GM21526 (cell line): ENCODE measurements around the gene LARP1.
"Not testable (repeated sequence)": the region's sequence is repeated elsewhere in the genome, so short reads cannot be mapped to it uniquely, and the experiment has no call there.

Experiments
- ATAC-seq: cut with Tn5 transposase; IDR thresholded peaks from one replicate; pipeline ENCODE4 v1.9.1; 2021; ENCODE audit warnings: moderate library complexity; ENCODE audit not compliant: unreplicated experiment, low FRiP score

The LARP1 gene

DNA sequence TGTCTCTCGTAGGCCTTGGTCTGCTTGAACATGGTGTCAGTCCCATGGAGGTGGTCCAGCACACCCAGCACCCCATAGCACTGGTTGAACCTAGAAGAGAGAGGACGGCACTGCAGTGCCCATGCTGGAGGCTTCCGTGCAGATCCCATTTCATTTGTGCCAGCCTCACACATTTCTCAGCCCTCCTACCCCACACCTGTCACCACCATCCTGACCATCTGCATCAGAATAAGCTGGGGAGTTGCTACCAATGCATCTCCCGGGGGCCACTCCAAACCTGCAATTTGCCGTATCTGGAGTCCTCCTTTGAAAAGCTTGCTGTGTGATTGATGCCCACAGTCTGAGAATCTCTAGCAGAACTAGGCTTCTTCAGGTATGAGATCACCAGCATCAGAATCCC lies 65.2 kb downstream of the LARP1 start:
- ATAC-seq: no peak

DNA sequence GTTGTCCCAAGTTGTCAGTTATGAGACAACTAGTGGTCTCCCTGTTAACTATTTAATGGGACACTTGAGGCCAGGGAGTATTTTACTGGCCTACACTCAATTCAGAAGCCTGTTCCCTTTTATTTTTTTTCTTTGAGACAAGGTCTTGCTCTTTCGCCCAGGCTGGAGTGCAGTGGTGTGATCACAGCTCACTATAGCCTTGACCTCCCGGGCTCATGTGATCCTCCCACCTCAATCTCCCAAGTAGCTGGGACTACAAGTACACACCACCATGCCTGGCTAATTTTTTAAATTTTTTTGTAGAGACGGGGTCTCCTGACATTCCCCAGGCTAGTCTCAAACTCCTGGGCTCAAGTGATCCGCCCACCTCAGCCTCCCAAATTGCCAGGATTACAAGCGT lies 67.7 kb downstream of the LARP1 start:
- not testable (repeated sequence) for ATAC-seq

DNA sequence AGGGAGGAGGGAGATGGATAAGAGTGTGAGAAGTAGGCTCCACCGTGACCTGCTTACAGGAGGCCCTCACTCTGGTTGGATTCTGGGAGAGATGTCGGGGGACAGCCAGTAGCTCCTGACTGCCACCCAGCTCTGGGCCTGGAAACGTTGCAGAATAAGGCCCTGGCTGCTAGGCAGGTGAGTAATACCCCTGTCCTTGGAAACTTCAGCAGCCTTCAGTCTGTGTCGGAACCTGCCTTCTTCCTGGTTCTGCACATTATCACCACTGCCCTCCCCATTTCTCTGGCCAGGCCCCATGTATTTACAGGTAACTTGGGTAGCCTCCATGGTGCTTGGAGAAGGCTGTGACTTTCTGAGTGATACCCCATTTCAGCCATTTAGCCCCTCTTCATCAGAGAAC lies 68.4 kb downstream of the LARP1 start:
- no peak for ATAC-seq

DNA sequence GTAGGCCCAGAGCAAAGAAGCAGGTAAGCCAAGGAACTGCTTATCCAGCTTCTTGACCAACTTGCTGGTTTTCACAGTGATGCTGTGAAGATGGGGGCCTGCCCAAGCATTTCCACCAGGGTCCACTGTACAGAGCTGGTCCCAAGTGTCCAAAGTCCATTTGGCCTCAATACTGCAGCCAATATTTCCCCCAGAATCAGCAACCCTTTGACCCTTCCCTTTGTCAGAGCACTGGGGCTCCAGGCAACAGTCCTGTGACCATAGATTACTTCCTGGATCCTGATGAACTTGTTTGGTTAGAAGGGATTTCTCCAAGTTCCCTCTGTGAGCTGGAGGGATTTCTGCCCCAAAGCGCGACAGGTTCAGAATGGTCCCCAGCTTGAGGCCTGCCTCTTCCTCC lies 68.9 kb downstream of the LARP1 start:
- ATAC-seq: no peak

DNA sequence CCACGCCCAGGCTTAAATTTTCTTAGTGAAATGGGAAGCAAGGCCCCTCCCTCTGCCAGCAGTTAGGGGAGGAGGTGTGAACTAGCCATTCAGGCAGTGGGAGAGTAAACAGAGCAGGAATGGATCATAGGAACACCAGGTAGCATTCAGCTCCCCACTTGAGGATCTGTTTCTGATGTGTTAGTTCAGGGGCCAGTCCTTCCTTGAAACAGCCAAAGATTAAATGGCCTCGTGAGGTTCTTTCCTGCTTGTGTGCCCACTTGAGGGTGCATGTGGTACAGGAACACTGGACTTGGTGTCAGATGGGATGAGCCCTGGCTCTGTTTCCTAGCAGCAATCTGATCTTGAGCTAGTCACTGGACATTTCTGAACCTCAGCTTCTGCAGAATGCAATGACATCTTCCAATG lies 74.0 kb downstream of the LARP1 start:
- no peak for ATAC-seq

DNA sequence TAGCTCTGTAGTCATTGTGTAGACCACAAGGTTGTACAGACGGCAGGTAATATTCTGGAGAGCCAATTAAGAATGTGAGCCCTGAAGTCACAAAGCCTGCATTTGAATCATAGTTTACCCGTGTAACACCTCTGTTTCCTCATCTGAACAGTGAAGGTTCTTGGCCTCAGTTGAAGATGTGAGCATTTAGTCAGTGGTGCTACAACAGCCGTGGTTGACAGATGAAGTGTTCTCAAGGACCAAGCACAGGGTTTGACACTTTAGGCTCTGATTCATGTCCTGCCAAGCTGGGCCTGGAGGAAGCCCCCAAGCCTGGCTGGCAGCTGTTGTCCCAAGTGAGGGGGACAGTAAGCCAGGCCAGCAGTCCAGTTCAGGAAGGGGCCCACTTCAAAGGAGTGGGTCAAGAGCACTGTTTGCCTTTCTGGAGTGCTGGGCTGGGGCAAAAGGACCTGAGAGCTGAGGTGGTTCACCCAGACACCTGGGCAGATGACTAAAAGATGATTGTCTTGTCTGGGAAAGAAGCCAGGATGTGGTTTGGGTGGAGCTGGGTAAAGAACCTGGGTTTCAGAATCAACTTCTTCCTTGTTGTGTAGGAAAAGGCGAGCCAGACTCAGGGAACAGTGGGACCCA lies 74.5 kb downstream of the LARP1 start:
- no peak for ATAC-seq

DNA sequence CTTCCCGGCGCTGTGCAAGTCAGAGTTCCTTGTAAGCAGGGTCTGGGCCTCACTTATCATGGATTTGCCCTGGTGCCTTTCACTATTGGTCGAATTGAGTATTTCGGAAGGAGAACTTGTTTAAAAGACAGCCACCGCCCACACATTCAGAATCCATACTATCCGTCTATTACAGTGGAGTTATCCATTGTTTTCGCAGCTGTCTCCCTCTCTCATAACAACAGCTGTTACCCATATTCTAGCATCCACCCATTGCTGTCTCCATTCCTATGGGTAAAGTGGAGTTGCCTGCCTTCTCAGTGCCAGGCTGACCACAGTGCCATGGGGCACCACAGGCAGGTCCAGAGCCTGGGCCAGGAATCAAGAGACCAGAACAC lies 75.0 kb downstream of the LARP1 start:
- no peak for ATAC-seq

DNA sequence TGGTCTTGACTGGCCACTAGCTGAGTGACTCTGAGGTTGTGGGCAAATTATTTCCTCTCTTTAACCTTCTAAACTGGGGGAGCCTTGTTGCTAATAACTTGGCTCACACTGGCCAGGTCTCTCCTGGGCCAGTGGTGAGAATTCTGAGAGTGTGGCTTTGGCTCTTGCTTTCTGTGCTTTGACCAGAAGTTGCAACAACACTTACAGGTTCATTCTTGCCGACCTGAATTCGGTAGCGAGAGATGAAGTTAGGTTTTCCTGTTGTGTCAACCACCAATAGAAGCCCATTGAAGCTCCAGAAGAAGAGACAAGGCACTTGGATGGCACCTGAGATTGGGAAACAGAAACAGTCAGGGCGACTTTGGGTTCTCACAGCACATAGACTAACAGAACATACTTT lies 75.4 kb downstream of the LARP1 start:
- no peak for ATAC-seq

DNA sequence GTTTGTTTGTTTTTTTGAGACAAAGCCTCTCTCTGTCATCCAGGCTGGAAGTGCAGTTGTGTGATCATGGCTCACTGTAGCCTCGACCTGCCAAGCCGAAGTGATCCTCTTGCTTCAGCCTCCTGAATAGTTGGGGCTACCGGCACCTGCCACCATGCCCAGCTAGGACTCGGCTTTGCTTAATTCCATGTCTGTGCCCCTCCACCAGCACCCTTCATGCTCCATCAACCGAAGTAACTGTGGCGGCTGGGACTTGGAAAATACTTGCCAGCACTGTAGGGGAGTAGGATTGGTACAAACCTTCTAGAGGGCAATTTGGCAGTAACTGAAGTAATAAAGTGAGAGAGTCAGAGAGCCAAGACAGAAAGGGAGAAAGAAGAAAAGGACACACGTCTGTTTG lies 76.3 kb downstream of the LARP1 start:
- no peak for ATAC-seq

DNA sequence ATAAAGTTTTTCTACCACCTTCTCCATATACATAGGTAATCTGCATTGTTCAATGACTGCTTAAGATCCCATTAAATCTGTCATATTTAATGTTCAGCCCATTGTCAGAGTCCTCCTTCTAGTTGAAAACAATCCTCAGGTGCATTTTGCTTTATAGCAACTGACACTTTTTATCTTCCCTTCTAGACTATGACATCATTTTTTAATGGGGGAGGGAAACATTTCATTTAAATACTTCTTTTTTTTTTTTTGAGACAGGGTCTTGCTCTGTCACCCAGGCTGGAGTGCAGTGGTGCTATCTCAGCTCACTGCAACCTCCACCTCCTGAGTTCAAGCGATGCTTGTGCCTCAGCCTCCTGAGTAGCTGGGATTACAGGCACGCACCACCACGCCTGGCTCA lies 77.6 kb downstream of the LARP1 start:
- not testable (repeated sequence) for ATAC-seq

DNA sequence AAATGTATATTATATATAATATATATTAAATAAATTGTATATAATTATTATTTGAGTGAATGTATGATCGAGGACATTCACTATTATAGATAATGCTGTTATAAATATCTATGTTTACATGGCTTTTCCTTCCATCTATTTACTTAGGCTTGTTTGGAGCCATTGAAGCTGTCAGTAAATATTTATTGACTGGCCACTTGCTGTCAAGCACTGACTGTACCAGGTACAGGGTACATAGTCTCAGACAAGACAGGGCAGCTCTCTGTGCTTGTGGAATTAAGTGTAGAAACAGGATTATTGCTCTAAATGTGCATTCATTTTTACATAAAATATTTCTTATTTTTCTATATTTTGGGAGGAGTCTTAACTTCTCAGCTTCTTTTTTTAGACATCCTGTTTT lies 78.9 kb downstream of the LARP1 start:
- ATAC-seq: no peak

DNA sequence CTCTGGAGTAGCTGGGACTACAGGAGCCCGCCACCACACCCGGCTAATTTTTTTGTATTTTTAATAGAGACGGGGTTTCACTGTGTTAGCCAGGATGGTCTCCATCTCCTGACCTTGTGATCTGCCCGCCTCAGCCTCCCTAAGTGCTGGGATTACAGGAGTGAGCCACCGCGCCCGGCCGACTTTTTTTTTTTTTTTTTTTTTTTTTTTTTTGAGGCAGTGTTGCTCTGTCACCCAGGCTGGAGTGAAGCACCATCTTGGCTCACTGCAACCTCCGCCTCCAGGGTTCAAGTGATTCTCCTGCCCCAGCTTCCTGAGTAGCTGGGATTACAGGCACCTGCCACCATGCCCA lies 80.5 kb downstream of the LARP1 start:
- ATAC-seq: not testable (repeated sequence)

DNA sequence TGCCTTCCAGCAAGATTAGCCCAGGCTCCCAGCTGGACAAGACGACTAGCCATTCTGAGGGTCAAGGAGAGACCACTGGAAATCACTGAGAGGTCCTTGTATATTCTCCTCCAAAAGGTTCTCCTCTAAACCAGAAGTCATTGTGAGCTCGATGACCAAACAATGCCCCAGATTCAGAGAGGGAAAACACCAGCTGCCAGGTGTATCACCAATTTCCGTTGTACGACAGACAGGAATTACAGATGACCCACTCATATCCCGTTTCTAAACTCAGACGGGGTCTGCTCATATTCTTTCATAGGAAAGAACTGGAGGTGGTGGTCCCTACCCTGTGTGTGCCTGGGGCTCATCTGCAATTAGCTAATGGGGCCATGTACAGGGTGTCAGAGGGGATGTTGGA lies 81.0 kb downstream of the LARP1 start:
- ATAC-seq: no peak

DNA sequence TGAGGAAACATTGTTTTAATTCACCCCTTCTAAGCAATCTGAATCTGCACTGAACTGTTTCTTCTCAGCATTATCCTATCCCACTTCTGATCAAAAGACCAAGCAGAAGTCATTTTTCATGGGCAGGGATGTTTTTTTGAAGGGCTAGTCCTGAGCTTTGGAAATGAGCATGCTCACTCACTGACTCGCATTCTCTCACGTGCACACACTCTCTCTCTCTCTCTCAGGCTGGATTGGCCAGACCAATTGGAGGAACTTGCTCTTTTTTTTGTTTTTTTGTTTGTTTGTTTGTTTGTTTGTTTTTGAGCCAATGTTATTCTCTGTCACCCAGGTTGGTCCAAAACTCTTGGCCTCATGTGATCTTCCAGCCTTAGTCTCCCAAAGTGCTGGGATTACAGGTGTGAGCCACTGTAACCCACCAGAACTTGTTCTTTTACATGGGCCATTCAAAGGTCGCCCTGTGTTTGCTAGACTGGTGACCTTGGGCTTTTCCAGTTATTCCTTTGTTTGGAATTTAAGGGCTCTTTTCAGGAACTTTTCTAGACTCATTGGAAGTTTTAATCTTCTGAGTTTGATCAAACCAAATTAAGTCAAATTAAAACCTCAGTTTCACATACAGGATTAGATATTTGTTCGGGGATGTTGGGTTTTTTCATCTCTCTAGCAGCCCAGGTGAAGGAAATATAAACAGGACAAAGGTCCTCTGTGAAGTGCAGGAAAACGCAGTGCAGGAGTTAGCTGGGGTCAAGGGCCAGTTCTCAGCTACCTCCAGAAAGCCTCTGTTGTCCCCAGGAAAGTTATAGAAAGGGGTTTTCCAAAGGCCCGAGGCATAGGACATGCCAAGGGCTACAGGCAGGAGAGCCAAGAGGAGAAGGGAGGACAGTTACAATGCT lies 82.1 kb downstream of the LARP1 start:
- ATAC-seq: no peak

DNA sequence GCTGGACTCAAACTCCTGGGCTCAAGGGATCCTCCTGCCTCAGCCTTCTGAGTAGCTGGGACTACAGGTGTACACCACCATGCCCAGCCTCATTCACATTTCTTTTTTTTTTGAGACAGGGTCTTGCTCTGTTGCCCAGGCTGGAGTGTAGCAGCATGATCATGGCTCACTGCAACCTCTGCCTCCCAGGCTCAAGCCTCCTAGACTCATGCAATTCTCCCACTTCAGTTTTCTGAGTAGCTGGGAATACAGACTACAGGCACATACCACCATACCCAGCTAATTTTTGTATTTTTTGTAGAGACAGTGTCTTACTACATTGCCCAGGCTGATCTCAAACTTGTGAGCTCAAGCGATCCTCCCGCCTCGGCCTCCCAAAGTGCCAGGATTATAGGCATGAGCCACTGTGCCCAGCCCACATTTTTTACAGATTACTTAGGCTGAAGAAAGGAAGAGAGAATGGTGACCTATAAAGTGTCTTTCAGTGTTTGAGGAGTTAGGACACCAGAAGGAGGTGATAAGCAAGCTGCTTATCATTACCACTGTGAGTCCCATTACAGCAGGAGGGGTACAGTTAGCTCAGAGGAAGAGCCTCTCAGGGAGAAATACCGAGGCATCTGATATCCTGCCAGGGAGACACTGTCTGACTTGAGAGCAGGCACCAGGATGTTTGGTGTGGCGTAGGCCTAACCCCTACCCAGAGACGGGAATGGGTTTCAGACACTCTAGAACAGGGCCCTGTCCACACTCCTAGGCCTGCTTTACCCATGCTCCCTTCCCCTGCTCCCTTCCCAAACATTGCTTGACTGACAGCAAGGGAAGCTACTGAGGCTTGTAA lies 85.5 kb downstream of the LARP1 start:
- ATAC-seq: no peak

DNA sequence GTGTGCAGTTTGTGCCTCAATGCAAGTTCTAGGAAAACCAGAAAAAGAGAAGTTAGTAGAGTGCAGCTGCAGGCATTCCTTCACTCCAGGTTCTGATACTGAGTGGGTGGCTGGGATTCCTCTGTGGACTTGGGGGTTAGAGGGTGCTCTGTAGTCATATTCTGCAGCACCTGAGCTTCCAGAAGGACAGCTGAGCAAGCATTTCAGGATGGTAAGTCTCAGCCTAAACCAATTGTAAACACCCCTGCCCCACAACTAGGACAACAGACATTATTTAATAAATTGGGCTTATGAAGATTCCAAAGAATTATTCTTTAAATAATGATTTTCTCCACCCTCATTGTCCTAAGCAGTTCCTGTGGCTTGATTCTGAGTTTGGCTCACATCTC lies 86.1 kb downstream of the LARP1 start:
- no peak for ATAC-seq

DNA sequence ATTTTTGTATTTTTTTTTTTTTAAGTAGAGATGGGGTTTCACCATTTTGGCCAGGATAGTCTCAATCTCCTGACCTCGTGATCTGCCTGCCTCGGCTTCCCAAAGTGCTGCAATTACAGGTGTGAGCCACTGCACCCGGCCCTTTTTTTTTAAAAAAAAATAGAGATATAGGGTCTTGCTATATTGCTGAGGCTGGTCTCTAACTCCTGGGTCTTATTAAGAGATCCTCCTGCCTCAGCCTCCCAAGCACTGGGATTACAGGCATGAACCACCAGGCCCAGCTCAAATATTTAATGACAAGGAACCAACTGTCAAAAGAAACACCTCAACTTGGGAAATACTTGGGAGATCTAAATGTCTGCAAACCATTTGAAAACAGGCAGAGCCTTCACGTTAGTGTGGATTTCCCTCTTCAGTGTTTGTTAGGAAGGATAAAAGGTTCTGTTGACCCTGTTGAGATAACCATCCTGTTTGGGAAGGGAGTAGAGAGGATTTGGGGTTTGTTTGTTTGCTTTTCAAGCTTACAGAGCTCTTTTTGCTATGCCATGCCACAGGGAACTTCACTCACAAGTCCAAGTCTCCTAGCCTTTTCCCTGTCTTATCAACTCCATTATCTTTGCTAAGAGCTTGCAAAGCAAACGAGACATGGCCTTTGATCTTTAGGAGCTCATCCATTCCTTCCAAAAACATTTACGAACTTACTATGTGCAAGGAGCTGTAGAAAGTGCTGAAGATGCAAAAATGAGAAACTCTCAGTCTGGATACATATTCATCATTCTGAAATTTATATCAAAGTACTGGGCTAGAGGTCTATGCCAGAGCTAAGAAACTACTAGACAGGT lies 87.7 kb downstream of the LARP1 start:
- no peak for ATAC-seq

DNA sequence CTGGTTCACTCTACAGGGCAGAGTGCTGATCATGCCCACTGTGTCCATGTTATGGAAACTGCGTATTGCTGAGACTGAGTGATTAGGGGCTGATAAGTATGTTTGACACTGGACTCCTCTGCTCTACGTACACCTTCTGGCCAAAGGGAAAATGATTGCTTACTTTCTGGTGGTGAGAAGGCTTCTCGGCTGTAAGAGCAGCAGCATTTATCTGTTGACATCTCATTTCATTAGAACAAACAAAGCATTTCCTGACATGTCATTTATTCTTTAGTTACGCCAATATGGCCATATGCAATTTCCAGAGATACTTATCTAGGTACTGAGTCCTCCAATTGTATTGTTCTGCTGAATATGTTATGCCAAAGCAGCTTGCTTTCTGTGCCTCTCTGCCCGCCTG lies 89.6 kb downstream of the LARP1 start:
- no peak for ATAC-seq

DNA sequence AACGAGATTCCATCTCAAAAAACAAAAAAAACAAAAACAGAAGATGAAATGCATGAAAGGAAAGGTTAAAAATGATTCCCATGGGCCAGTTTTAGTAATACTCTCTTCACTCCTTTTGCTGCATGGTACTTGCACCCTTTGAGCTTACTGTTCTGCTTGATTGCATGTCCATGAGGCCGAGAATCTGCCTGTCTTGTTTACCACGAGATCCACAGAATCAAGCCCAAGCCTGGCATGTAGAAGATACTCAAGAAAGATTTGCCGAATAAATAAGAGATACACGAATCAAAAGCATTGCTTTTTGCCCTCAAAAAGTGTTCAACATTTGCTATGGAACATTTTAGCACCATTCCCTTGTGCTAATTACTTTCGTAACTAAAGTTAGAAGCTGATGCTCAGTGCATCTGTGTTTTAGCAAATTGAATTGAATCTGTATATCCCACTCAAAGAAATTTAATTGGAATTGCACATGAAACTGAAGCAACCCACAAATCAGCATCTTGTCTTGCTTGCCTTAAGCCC lies 94.1 kb downstream of the LARP1 start:
- no peak for ATAC-seq

DNA sequence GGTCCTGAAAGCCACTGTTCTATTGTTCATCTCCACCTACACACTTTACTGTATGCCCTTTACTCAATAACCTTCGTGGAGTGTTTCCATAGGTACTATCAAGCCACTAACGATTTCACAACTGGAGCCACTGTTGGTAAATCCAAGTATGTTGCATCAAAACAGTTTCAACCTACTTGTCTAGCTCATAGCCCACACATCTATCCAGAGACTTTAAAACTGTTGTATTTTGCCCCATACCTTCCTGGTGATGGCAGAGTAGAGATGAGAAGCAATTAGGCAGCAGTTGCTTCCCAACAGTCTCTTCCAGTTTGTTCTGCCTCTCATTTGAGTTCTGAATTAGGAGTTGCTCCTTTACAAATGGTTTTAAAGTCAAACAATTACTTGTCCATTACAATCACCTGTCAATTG lies 94.6 kb downstream of the LARP1 start:
- ATAC-seq: no peak
